GM23248 (cell line): Measurements from ENCODE around the gene ISY1. TPM values are rescaled to one million over a fixed set of nuclear protein-coding genes. Genes with fewer than 3 reads are reported as not detected.

Experiments
- DNase-seq: peaks from one replicate; pipeline ENCODE4 v3.0.0-alpha.2; 2015
- H2AFZ ChIP-seq: fragments of 200-600 bp; sonication (generic); 2 replicates; pipeline ENCODE4 v1.6.1; 2016; ENCODE audit warnings: antibody characterized with exemption
- H3F3A ChIP-seq: fragments of 200-600 bp; sonication (generic); 2 replicates; pipeline ENCODE4 v1.6.1; 2016; ENCODE audit warnings: mild to moderate bottlenecking, antibody characterized with exemption, mixed run types; ENCODE audit not compliant: insufficient read depth
- H3K27ac ChIP-seq: fragments of 200-600 bp; sonication (generic); 2 replicates; pipeline ENCODE4 v1.5.1; 2016; ENCODE audit warnings: mild to moderate bottlenecking
- H3K27me3 ChIP-seq: fragments of 200-600 bp; sonication (generic); replicated peaks from 2 replicates; pipeline ENCODE4 v1.6.1; 2016; ENCODE audit warnings: mild to moderate bottlenecking; ENCODE audit not compliant: insufficient read depth
- H3K36me3 ChIP-seq: fragments of 200-600 bp; sonication (generic); 2 replicates; pipeline ENCODE4 v1.6.1; 2016; ENCODE audit warnings: low read depth, mild to moderate bottlenecking
- H3K4me1 ChIP-seq: fragments of 200-600 bp; sonication (generic); 2 replicates; pipeline ENCODE4 v1.6.1; 2016; ENCODE audit warnings: mild to moderate bottlenecking; ENCODE audit not compliant: insufficient read depth
- H3K4me2 ChIP-seq: fragments of 200-600 bp; sonication (generic); one replicate; pipeline ENCODE4 v1.6.1; 2016; ENCODE audit warnings: mild to moderate bottlenecking; ENCODE audit not compliant: unreplicated experiment
- H3K4me3 ChIP-seq: fragments of 200-600 bp; sonication (generic); 2 replicates; pipeline ENCODE4 v1.5.1; 2016; ENCODE audit warnings: mild to moderate bottlenecking
- H3K79me2 ChIP-seq: fragments of 200-600 bp; sonication (generic); 2 replicates; pipeline ENCODE4 v1.6.1; 2016; ENCODE audit warnings: mild to moderate bottlenecking; ENCODE audit not compliant: insufficient read depth
- H3K9ac ChIP-seq: fragments of 200-600 bp; sonication (generic); 2 replicates; pipeline ENCODE4 v1.6.1; 2016; ENCODE audit warnings: mild to moderate bottlenecking
- H3K9me2 ChIP-seq: fragments of 200-600 bp; sonication (generic); 2 replicates; pipeline ENCODE4 v1.6.1; 2016; ENCODE audit warnings: mixed run types, mild to moderate bottlenecking, moderate library complexity; ENCODE audit not compliant: insufficient read depth
- H3K9me3 ChIP-seq: fragments of 200-600 bp; sonication (generic); one replicate; pipeline ENCODE4 v1.6.1; 2017; ENCODE audit warnings: low read depth
- H4K20me1 ChIP-seq: fragments of 200-600 bp; sonication (generic); 2 replicates; pipeline ENCODE4 v1.6.0; 2016; ENCODE audit not compliant: insufficient read depth
- EZH2 ChIP-seq: fragments of 200-600 bp; sonication (generic); IDR thresholded peaks from 2 replicates; pipeline ENCODE4 v1.6.1; 2018; ENCODE audit warnings: antibody characterized with exemption, mild to moderate bottlenecking; ENCODE audit not compliant: insufficient read depth, poor library complexity, severe bottlenecking
- EZH2phosphoT487 ChIP-seq: fragments of 200-600 bp; sonication (generic); IDR thresholded peaks from 2 replicates; pipeline ENCODE4 v1.6.1; 2018; ENCODE audit warnings: antibody characterized with exemption, moderate library complexity, mild to moderate bottlenecking, low read depth; ENCODE audit not compliant: insufficient read depth
- WGBS, 2 experiments: methylation state at CpG; one replicate each; pipeline ENCODE4 v1.1.6; 2015 to 2017; ENCODE audit warnings: low lambda C conversion rate in 2 of 2, low coverage in 1 of 2; ENCODE audit errors: missing lambda C conversion rate in 2 of 2; 5-methylcytosine and 5-hydroxymethylcytosine counted together
- in situ Hi-C: fragments of 300-500 bp; cut with MboI; formaldehyde crosslinking; loops from 2 replicates; pipeline ENCODE4 v1.15.0; 2020
- polyA plus RNA-seq: library from polyadenylated mRNA; unstranded; fragments of >200 nt; fragmentation: Nextera tagmentation; extraction: Ambion mirVana; gene quantifications from 2 replicates; pipeline ENCODE4 v1.2.1, GENCODE V29; 2016
- total RNA-seq: library from RNA; depleted of rRNA; stranded (reverse); fragments of >200 nt; shearing (Covaris generic); gene quantifications from 2 replicates; pipeline ENCODE4 v1.2.3, GENCODE V29; 2014

ISY1 gene
- total and polyA plus RNA-seq, 2 experiments from 2014 or later: 33.8 to 51.3 TPM

DNA sequence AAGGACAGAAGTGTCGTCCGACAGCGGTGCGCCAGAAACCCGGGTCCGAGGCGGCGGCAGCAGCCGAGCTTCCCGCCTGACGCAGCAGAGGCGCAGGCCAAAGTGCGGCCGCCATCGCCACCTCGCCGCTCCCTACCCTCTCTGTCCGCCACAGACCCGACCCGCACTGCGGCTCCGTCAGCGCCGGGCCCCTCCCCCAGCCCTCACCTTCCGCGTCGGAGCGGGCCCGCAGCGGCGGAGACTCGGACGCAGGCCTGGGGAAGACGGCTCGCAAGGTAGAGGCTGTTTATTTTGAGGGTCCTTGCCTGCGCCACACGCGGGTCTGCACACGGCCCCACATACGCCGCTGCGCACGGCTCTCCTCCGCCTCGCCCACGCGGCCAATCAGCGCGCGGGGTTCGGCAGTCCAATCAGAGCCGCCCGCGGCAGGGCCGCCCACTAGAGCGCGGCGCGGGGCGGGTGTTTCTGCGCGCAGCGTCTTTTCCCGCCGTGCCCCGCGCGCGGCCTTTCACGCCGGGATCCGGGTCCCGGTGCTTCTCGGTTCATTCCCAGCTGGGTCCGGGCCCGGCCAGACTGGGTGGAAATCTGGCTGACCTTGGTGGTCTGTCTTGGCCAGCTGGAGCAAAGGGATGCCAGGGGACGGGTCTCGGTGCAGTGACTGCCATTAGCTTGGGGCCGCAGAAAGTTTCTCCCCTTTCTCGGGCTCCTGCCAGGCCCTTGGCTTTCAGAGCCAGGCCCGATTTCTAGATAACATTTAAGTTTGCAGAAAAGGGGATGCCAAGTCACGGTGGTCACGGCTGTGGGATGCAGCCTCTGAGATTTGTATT lies 22.9 kb upstream of the ISY1 start, which contains the start of gene CNBP:
Gene CNBP, minus strand, starts transcription at position 328 of the 827 bp plus-strand sequence. CDS start 12,139 bp downstream, outside the sequence.
- in situ Hi-C loops: no loop called here
- Histone ChIP-seq H3K27me3 (no peaks in the 10 kb centered on the region), H3K4me2 (peak within 1 kb of the TSS; percentile 98), H3K36me3 (peaks cover 3% of the 10 kb centered on the region; the same call in 1 of the 2 replicates), H3F3A (peaks cover 44% of the 10 kb centered on the region), H3K9ac (peak within 1 kb of the TSS; percentile 99), H3K9me3 (no peaks in the 10 kb centered on the region), H4K20me1 (peaks cover 21% of the 10 kb centered on the region), H3K9me2 (no peaks in the 10 kb centered on the region), H3K4me3 (peak within 1 kb of the TSS; percentile 91), H3K79me2 (peaks cover 77% of the 10 kb centered on the region), H3K27ac (peak within 1 kb of the TSS; percentile 88), H3K4me1 (peaks cover 31% of the 10 kb centered on the region), H2AFZ (peak within 1 kb of the TSS; percentile 81)
- WGBS, 2 experiments: 1 to 2% methylated on average over 74 to 81 of the region's 83 CpGs
- peak; percentile 99 for DNase-seq
- TF ChIP-seq EZH2 (no peak), EZH2phosphoT487 (no peak)

GRCh38 chr3:129182390-129183185 lies 21.7 kb upstream of the ISY1 start:
- peak overlapping the region; percentile 99 for H3K9ac ChIP-seq
- H3K79me2 ChIP-seq: peaks cover 89% of the 10 kb centered on the region
- H3K4me2 ChIP-seq: peak overlapping the region; percentile 98
- no peaks in the 10 kb centered on the region for H3K9me2 ChIP-seq
- peaks cover 24% of the 10 kb centered on the region for H4K20me1 ChIP-seq
- TF ChIP-seq EZH2phosphoT487 (no peak), EZH2 (no peak)
- H3K4me3 ChIP-seq: peak overlapping the region; percentile 91
- peaks cover 52% of the 10 kb centered on the region for H3F3A ChIP-seq
- H2AFZ ChIP-seq: no peak overlapping the region
- H3K4me1 ChIP-seq: peaks cover 36% of the 10 kb centered on the region
- peaks cover 12% of the 10 kb centered on the region for H3K36me3 ChIP-seq
- peak overlapping the region; percentile 88 for H3K27ac ChIP-seq
- H3K9me3 ChIP-seq: no peaks in the 10 kb centered on the region
- no peaks in the 10 kb centered on the region for H3K27me3 ChIP-seq
- peak; percentile 67 for DNase-seq
- 1% methylated on average over 24 of the region's 24 CpGs for WGBS, 2 experiments
- in situ Hi-C loops: no loop called here

GRCh38 chr3:129181819-129182218 lies 21.0 kb upstream of the ISY1 start:
- Histone ChIP-seq H3K4me1 (peaks cover 32% of the 10 kb centered on the region), H4K20me1 (peaks cover 31% of the 10 kb centered on the region), H3K9me2 (no peaks in the 10 kb centered on the region), H3K4me2 (peak overlapping the region; percentile 98), H3K27ac (peak overlapping the region; percentile 88), H3K9ac (peak overlapping the region; percentile 99), H3K36me3 (peaks cover 19% of the 10 kb centered on the region), H3F3A (peaks cover 60% of the 10 kb centered on the region), H3K27me3 (no peaks in the 10 kb centered on the region), H3K9me3 (no peaks in the 10 kb centered on the region), H3K4me3 (peak overlapping the region; percentile 91), H2AFZ (no peak overlapping the region), H3K79me2 (peaks cover 96% of the 10 kb centered on the region)
- in situ Hi-C loops: no loop called here
- no peak for DNase-seq
- TF ChIP-seq EZH2 (no peak), EZH2phosphoT487 (no peak)
- 12 to 16% methylated on average over 3 of the region's 3 CpGs for WGBS, 2 experiments

GRCh38 chr3:129180461-129180860 lies 19.6 kb upstream of the ISY1 start:
- H3K4me1 ChIP-seq: peaks cover 32% of the 10 kb centered on the region
- peaks cover 51% of the 10 kb centered on the region for H3F3A ChIP-seq
- H4K20me1 ChIP-seq: peaks cover 42% of the 10 kb centered on the region
- H3K27ac ChIP-seq: peak overlapping the region; percentile 76
- no peak overlapping the region for H2AFZ ChIP-seq
- H3K36me3 ChIP-seq: peaks cover 27% of the 10 kb centered on the region
- peak overlapping the region; percentile 98 for H3K4me2 ChIP-seq
- no peaks in the 10 kb centered on the region for H3K9me2 ChIP-seq
- peaks cover 98% of the 10 kb centered on the region for H3K79me2 ChIP-seq
- peak overlapping the region; percentile 91 for H3K4me3 ChIP-seq
- no peaks in the 10 kb centered on the region for H3K9me3 ChIP-seq
- in situ Hi-C loops: no loop called here
- TF ChIP-seq EZH2: no peak
- peak overlapping the region; percentile 99 for H3K9ac ChIP-seq
- DNase-seq: peak; percentile 45
- 21 to 22% methylated on average over 1 of the region's 1 CpG for WGBS, 2 experiments
- no peaks in the 10 kb centered on the region for H3K27me3 ChIP-seq
